Measurements from ENCODE around the gene AP3S1.

Gene AP3S1

GRCh38 chr5:115829913-115830312, 11.8 kb upstream of the AP3S1 start:
- no peak for DNase-seq

- no peak for DNase-seq
These were observed 10.5 kb upstream of the AP3S1 start for GRCh38 chr5:115831163-115831768.

GRCh38 chr5:115835481-115835880, 6.3 kb upstream of the AP3S1 start:
- no peak for DNase-seq

GRCh38 chr5:115838885-115839518, 2.7 kb upstream of the AP3S1 start:
- DNase-seq: no peak

- DNase-seq: no peak
These were observed 862 bp upstream of the AP3S1 start for GRCh38 chr5:115840873-115841272.

- peak; percentile 18 for DNase-seq
These were observed 577 bp downstream of the AP3S1 start for GRCh38 chr5:115842089-115842935.

- DNase-seq: no peak
These were observed 1.2 kb downstream of the AP3S1 start for GRCh38 chr5:115842952-115843351.

GRCh38 chr5:115843444-115844130, 1.9 kb downstream of the AP3S1 start:
- DNase-seq: no peak

- no peak for DNase-seq
These were observed 2.6 kb downstream of the AP3S1 start for GRCh38 chr5:115844321-115844817.

GRCh38 chr5:115847290-115847689, 5.6 kb downstream of the AP3S1 start:
- no peak for DNase-seq

- DNase-seq: no peak
These were observed 7.6 kb downstream of the AP3S1 start for GRCh38 chr5:115849258-115849798.

GRCh38 chr5:115850744-115851416, 9.1 kb downstream of the AP3S1 start:
- no peak for DNase-seq

GRCh38 chr5:115854139-115854538, 12.4 kb downstream of the AP3S1 start:
- DNase-seq: no peak

- no peak for DNase-seq
These were observed 14.2 kb downstream of the AP3S1 start for GRCh38 chr5:115855959-115856358.

- DNase-seq: no peak
These were observed 15.3 kb downstream of the AP3S1 start for GRCh38 chr5:115857057-115857479.

- DNase-seq: no peak
These were observed 16.1 kb downstream of the AP3S1 start for GRCh38 chr5:115857626-115858349.

- no peak for DNase-seq
These were observed 16.7 kb downstream of the AP3S1 start for GRCh38 chr5:115858396-115858795.

GRCh38 chr5:115859378-115859777, 17.6 kb downstream of the AP3S1 start:
- no peak for DNase-seq

GRCh38 chr5:115869256-115869795, 27.6 kb downstream of the AP3S1 start:
- no peak for DNase-seq

- no peak for DNase-seq
These were observed 30.7 kb downstream of the AP3S1 start for GRCh38 chr5:115872447-115872846.

- peak; percentile 1 for DNase-seq
These were observed 31.7 kb downstream of the AP3S1 start for GRCh38 chr5:115873392-115873791.

Data from NCI-H510A (cell line).